Activated CD4-positive, alpha-beta memory T cell treated with anti-CD3 and anti-CD28 coated beads for 36 hours (primary cell): Measurements from ENCODE around the gene STON2. TPM values are rescaled to one million over a fixed set of nuclear protein-coding genes. Genes with fewer than 3 reads are reported as not detected.
"Not testable (repeated sequence)": the region's sequence is repeated elsewhere in the genome, so short reads cannot be mapped to it uniquely, and the experiment has no call there.

ENCODE experiments used
- CTCF ChIA-PET: fragments of 350-600 bp; sonication (Branson Sonifier 250); formaldehyde crosslinking; loops from one replicate; lab custom pipeline; 2021; ENCODE audit warnings: antibody characterized with exemption, inconsistent platforms; lab: Charles Lee
- POLR2A ChIA-PET: fragments of 350-600 bp; sonication (Branson Sonifier 250); formaldehyde crosslinking; loops from one replicate; lab custom pipeline; 2021; ENCODE audit warnings: antibody characterized with exemption; lab: Charles Lee
- DNase-seq: peaks from one replicate; pipeline ENCODE4 v3.0.0-alpha.2; 2020
- H3K27ac Mint-ChIP-seq: one replicate; pipeline ENCODE4 v1.8.0; 2021; ENCODE audit warnings: mixed read lengths
- H3K27me3 Mint-ChIP-seq: one replicate; pipeline ENCODE4 v1.8.0; 2021; ENCODE audit warnings: mixed read lengths
- H3K36me3 Mint-ChIP-seq: one replicate; pipeline ENCODE4 v1.8.0; 2021; ENCODE audit warnings: mixed read lengths
- H3K4me1 Mint-ChIP-seq: one replicate; pipeline ENCODE4 v1.8.0; 2021; ENCODE audit warnings: low read depth, mixed read lengths
- H3K4me3 Mint-ChIP-seq: one replicate; pipeline ENCODE4 v1.8.0; 2021; ENCODE audit warnings: mild to moderate bottlenecking, mixed read lengths
- H3K9me3 Mint-ChIP-seq: one replicate; pipeline ENCODE4 v1.8.0; 2021; ENCODE audit warnings: mixed read lengths
- intact Hi-C: fragments of 100-400 bp; cut with micrococcal nuclease; formaldehyde crosslinking; loops from one replicate; pipeline ENCODE4 v1.15.1; 2023
- total RNA-seq, 2 experiments: library from RNA; stranded (reverse); gene quantifications; one replicate each; pipeline ENCODE4 v1.2.3, GENCODE V29; 2021

The STON2 gene
- total RNA-seq, 2 experiments from 2014 or later, result 0.12 to 0.34 TPM

- intact Hi-C loops, result no loop called here
These were observed 134.4 kb downstream of the STON2 start for GRCh38 chr14:81265636-81266169.

DNA sequence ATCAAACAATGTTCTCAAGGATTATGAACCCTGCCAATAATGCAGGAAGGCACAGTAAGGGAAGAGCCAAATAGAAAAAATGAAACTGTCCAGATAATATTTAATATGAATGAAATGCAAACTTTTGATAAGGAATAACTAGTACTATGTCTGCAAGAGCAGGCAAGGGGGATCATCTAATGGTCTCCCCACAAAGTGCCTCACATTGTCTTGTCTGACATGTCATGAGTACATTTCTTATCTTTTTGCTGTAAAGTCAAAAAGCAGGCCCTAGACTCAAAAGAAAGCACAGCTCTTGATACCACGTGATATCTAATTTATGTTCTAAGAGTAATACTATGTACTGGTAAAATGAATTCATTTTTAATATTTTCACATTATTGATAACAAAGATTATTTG is 135.5 kb downstream of the STON2 start:
- Mint-ChIP-seq H3K4me1 (no peaks in the 10 kb centered on the region), H3K27me3 (peaks cover 30% of the 10 kb centered on the region), H3K9me3 (no peaks in the 10 kb centered on the region), H3K4me3 (no peak overlapping the region), H3K27ac (no peak overlapping the region), H3K36me3 (no peaks in the 10 kb centered on the region)
- POLR2A ChIA-PET, result no interaction called here
- intact Hi-C loops, result no loop called here
- CTCF ChIA-PET, result interaction anchor here (1.9 kb wide), 1 partner anchor 200 kb away, joined by 6 read pairs; no protein-coding TSS in a partner anchor
- no peak for DNase-seq

More at GRCh38 chr14:81265636-81266169, 134.4 kb downstream of the STON2 start:
- no peak overlapping the region for H3K4me3 Mint-ChIP-seq
- no peak overlapping the region for H3K27ac Mint-ChIP-seq
- H3K4me1 Mint-ChIP-seq, result no peaks in the 10 kb centered on the region
- POLR2A ChIA-PET, result no interaction called here
- no peak for DNase-seq
- CTCF ChIA-PET, result interaction anchor here (1.9 kb wide), 1 partner anchor 199 kb away, joined by 6 read pairs; no protein-coding TSS in a partner anchor
- peaks cover 30% of the 10 kb centered on the region for H3K27me3 Mint-ChIP-seq
- H3K36me3 Mint-ChIP-seq, result no peaks in the 10 kb centered on the region
- H3K9me3 Mint-ChIP-seq, result no peaks in the 10 kb centered on the region

DNA sequence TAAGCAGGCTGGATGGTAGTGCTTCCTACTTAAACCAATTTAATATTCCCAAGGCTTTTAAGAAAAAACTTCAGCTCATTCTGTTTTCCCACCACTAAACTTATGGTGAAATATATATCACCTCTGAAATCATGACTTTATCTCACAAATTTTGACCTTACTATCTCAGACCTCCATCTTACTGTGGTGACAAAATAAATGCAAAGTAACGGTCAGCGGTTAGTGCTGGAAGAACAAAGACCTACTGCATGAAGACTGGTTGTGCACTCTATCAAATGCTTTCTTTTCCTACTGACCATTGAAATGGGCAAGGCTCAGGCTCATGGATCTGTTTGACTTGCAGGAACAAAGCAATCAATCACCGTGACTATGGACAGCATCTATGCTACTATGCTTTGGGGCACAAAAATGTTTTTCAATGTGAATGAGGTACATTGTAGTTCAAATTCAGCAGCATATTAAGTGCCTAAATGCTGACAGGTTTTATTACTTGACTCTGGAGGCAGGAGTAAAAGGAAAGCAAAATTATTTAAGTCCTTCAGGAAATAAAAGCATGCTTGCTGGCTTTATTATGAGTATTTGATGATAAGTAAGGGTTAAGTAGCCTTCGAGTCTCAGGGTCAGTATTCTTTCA is 136.2 kb downstream of the STON2 start:
- intact Hi-C loops, result no loop called here
- no peak for DNase-seq
- Mint-ChIP-seq H3K4me3 (no peak overlapping the region), H3K36me3 (no peaks in the 10 kb centered on the region), H3K9me3 (no peaks in the 10 kb centered on the region), H3K27ac (no peak overlapping the region), H3K4me1 (no peaks in the 10 kb centered on the region), H3K27me3 (peaks cover 33% of the 10 kb centered on the region)
- ChIA-PET POLR2A (no interaction called here), CTCF (no interaction called here)

DNA sequence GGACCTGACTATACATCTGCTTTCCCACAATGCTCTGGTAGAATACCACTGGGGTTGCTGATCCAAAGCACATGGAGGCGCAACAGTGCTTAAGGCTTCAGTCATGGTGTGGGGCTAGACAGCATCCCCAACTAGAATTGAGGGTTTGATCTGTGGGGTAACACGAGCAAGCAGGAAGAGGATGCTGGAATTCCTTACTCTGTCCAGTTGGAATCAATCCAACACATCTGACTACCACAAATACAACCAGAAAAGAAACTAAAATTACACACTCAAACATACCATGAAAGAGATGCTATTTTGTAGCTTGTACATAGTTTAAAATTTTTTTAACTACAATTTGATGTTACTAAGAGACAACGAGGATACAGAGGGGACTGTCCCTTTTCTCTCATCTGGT is 138.9 kb downstream of the STON2 start:
- CTCF ChIA-PET, result interaction anchor here (1.6 kb wide), 1 partner anchor 204 kb away, joined by 5 read pairs; no protein-coding TSS in a partner anchor
- no peak for DNase-seq

DNA sequence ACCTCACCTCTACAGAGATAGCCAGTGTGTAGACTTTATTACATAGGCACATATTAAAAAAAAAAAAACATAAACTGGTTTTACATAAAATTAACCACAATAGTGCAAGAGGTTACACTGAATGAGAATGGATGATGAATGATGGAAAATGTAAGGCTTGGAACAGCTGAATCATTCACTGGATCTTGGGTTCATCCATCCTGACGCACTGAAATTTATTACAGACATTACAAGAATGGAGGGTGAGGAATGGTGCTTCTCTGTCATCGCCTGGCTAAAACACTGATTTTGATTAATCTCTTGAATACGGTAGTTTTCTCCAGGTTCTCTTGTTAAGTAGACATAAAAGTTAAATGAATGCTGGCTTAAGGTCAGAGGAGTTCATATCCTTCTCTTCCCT is 139.4 kb downstream of the STON2 start:
- CTCF ChIA-PET, result interaction anchor here (1.6 kb wide), 1 partner anchor 204 kb away, joined by 5 read pairs; no protein-coding TSS in a partner anchor
- Mint-ChIP-seq H3K4me3 (no peak overlapping the region), H3K36me3 (no peaks in the 10 kb centered on the region), H3K27ac (no peak overlapping the region), H3K4me1 (peaks cover 5% of the 10 kb centered on the region), H3K9me3 (no peaks in the 10 kb centered on the region), H3K27me3 (peaks cover 22% of the 10 kb centered on the region)
- DNase-seq, result no peak
- POLR2A ChIA-PET, result no interaction called here
- intact Hi-C loops, result no loop called here

More for the DNA sequence above, 138.9 kb downstream of the STON2 start:
- Mint-ChIP-seq H3K27ac (no peak overlapping the region), H3K4me3 (no peak overlapping the region), H3K9me3 (no peaks in the 10 kb centered on the region), H3K36me3 (no peaks in the 10 kb centered on the region), H3K27me3 (peaks cover 24% of the 10 kb centered on the region), H3K4me1 (peaks cover 5% of the 10 kb centered on the region)
- intact Hi-C loops, result no loop called here
- POLR2A ChIA-PET, result no interaction called here

GRCh38 chr14:81256289-81256960 is 143.7 kb downstream of the STON2 start:
- H3K4me1 Mint-ChIP-seq, result peaks cover 5% of the 10 kb centered on the region
- H3K27ac Mint-ChIP-seq, result no peak overlapping the region
- no peak overlapping the region for H3K4me3 Mint-ChIP-seq
- H3K9me3 Mint-ChIP-seq, result no peaks in the 10 kb centered on the region
- H3K27me3 Mint-ChIP-seq, result peaks cover 14% of the 10 kb centered on the region
- intact Hi-C loops, result no loop called here
- H3K36me3 Mint-ChIP-seq, result no peaks in the 10 kb centered on the region
- ChIA-PET CTCF (no interaction called here), POLR2A (no interaction called here)
- DNase-seq, result no peak

DNA sequence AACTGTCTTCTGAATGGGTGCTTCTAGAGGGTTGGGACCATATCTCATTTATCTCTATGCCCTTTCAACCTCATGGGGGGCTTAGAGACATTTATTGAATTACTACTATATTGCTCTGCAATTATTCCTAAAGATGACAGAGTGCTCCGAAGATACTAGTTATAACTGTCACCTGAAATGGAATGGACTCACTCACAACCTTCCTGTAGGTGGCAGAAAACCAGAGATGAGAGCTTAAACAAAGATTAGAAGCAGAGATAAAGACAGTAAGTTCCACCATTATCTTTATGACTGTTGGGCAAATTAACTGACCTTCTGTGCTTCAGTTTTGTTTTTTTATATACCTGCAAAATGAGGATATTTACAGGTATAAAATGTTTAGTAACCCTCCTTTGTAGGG is 147.8 kb downstream of the STON2 start:
- POLR2A ChIA-PET, result no interaction called here

DNA sequence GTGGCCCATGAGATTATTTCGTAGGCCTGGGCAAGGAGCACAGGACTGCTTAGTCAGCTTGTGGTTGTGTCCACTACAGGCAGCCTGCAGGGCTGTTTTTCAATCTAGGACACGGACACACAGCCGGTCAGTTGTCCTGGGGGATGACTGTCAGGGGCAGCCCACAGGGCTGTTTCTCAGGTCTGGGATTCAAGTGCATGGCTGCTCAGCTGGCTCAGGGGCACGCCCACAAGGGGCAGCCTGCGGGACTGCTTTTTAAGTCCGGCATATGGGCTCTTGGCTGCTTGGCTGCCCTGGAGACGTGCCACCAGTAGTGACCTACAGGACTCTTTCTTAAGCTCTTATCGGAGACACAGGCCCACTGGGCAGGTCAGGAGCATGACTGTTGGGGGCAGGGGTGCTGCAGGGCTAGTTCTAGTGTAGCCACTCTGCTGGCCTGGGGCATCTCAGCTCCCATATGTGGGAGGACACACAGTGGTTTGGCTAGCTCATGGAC is 152.8 kb downstream of the STON2 start:
- Mint-ChIP-seq H3K4me1 (no peaks in the 10 kb centered on the region), H3K36me3 (peaks cover 5% of the 10 kb centered on the region), H3K9me3 (peaks cover 10% of the 10 kb centered on the region), H3K4me3 (no peak overlapping the region), H3K27ac (no peak overlapping the region), H3K27me3 (peaks cover 4% of the 10 kb centered on the region)
- intact Hi-C loops, result no loop called here
- no peak for DNase-seq
- POLR2A ChIA-PET, result no interaction called here
- CTCF ChIA-PET, result interaction anchor here (1.0 kb wide), 1 partner anchor 206 kb away, joined by 3 read pairs; no protein-coding TSS in a partner anchor

More for the DNA sequence above, 147.8 kb downstream of the STON2 start:
- H3K27me3 Mint-ChIP-seq, result peaks cover 2% of the 10 kb centered on the region
- CTCF ChIA-PET, result interaction anchor here (0.6 to 1.9 kb wide), 2 partner anchors 62 to 201 kb away, joined by 4 to 6 read pairs; no protein-coding TSS in a partner anchor
- H3K36me3 Mint-ChIP-seq, result no peaks in the 10 kb centered on the region
- no peak overlapping the region for H3K27ac Mint-ChIP-seq
- H3K4me1 Mint-ChIP-seq, result peaks cover 5% of the 10 kb centered on the region
- H3K9me3 Mint-ChIP-seq, result no peaks in the 10 kb centered on the region
- intact Hi-C loops, result no loop called here
- H3K4me3 Mint-ChIP-seq, result no peak overlapping the region
- no peak for DNase-seq

DNA sequence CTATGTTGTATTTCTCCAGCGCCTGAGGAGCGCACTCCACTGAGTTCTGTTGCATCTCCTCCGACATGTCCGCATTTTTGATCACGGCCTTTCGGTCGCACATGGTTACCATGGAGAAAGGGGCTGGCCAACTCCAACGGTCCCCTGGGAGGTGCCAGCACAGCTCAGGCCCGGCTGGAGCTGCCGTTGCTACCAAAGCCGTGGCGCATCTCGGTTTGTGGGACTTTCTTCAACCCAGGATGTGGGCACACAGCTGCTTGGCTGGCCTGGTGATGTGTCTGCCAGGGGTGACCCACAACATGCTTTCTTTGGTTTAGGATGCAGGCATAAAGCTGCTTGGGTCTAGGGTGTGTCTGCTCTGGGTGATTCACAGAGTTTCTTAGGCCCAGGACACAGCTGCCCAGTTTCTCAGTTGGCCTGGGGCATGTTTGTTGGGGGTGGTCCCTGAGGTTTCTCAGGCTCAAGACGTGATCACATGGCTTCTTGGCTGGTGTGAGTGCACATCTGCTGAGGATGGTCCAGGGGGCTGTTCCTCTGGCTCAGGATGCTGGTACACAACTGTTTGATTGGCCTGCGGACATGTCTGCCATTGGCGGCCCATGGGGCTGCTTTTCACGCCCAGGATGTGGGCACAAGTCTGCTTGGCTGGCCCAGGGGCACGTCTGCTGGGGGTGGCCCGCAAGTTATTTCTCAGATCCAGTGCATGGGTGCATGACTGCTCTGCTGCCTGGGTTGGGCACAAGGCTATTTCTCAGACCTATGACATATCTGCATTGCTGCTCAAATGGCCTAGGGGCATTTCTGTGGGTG is 153.5 kb downstream of the STON2 start:
- Mint-ChIP-seq H3K4me3 (no peak overlapping the region), H3K4me1 (no peaks in the 10 kb centered on the region), H3K36me3 (peaks cover 6% of the 10 kb centered on the region), H3K9me3 (peaks cover 10% of the 10 kb centered on the region), H3K27ac (no peak overlapping the region), H3K27me3 (peaks cover 4% of the 10 kb centered on the region)
- no peak for DNase-seq
- intact Hi-C loops, result no loop called here
- POLR2A ChIA-PET, result no interaction called here
- CTCF ChIA-PET, result interaction anchor here (1.0 kb wide), 1 partner anchor 207 kb away, joined by 3 read pairs; no protein-coding TSS in a partner anchor

GRCh38 chr14:81245771-81246170 is 154.4 kb downstream of the STON2 start:
- ChIA-PET CTCF (no interaction called here), POLR2A (no interaction called here)
- Mint-ChIP-seq H3K4me3 (no peak overlapping the region), H3K36me3 (peaks cover 6% of the 10 kb centered on the region), H3K4me1 (no peaks in the 10 kb centered on the region), H3K27me3 (peaks cover 4% of the 10 kb centered on the region), H3K27ac (no peak overlapping the region), H3K9me3 (peaks cover 10% of the 10 kb centered on the region)
- intact Hi-C loops, result no loop called here
- DNase-seq, result no peak

DNA sequence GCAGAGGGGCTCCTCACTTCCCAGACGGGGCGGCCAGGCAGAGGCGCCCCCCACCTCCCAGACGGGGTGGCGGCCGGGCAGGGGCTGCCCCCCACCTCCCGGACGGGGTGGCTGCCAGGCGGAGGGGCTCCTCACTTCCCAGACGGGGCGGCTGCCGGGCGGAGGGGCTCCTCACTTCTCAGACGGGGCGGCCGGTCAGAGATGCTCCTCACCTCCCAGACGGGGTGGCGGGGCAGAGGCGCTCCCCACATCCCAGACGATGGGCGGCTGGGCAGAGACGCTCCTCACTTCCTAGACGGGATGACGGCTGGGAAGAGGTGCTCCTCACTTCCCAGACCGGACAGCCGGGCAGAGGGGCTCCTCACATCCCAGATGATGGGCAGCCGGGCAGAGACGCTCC is 155.7 kb downstream of the STON2 start:
- DNase-seq, CTCF ChIA-PET, H3K9me3 Mint-ChIP-seq, H3K27ac Mint-ChIP-seq, H3K27me3 Mint-ChIP-seq, H3K4me1 Mint-ChIP-seq, intact Hi-C loops, H3K36me3 Mint-ChIP-seq, H3K4me3 Mint-ChIP-seq, POLR2A ChIA-PET: not testable (repeated sequence)
